AG09319 (cell line): ENCODE results near the gene TNFSF4.
A peak's percentile ranks its signal among the peaks of the same experiment; 100 is the strongest.

Experiments used
- DNase-seq: peaks from one replicate; pipeline ENCODE4 v3.0.0-alpha.2; 2010; ENCODE audit warnings: low read depth; ENCODE audit errors: extremely low read depth
- TF ChIP-seq, protein P1 (sequence below): IDR thresholded peaks from 2 replicates; pipeline ENCODE4 v1.5.1; 2011; ENCODE audit warnings: low read depth, mild to moderate bottlenecking, inconsistent platforms, low read length, moderate library complexity

Gene TNFSF4

GRCh38 chr1:173210283-173210682 lies 3.2 kb upstream of the TNFSF4 start:
- TF ChIP-seq, protein P1, sequence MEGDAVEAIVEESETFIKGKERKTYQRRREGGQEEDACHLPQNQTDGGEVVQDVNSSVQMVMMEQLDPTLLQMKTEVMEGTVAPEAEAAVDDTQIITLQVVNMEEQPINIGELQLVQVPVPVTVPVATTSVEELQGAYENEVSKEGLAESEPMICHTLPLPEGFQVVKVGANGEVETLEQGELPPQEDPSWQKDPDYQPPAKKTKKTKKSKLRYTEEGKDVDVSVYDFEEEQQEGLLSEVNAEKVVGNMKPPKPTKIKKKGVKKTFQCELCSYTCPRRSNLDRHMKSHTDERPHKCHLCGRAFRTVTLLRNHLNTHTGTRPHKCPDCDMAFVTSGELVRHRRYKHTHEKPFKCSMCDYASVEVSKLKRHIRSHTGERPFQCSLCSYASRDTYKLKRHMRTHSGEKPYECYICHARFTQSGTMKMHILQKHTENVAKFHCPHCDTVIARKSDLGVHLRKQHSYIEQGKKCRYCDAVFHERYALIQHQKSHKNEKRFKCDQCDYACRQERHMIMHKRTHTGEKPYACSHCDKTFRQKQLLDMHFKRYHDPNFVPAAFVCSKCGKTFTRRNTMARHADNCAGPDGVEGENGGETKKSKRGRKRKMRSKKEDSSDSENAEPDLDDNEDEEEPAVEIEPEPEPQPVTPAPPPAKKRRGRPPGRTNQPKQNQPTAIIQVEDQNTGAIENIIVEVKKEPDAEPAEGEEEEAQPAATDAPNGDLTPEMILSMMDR, result no peak
- DNase-seq, result no peak

DNA sequence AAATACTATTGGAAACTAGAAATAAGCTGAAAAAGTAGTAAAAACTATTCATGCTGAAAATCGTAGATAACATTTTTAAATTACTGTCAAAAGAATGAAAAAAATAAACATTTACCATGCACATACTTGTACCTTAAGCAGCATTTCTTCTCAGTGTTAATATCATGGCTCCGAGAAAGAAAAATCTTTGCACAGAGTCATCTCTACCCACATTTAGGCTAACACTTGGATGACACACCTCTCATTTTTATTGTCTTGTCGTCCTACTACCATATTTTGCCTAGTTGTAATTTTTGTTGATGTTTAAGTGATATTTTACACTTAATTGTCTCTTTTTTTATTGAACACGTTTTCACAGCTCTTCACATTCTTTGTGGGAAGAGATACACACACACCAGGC lies 1.7 kb upstream of the TNFSF4 start:
- no peak for DNase-seq
- TF ChIP-seq, protein P1, result no peak

DNA sequence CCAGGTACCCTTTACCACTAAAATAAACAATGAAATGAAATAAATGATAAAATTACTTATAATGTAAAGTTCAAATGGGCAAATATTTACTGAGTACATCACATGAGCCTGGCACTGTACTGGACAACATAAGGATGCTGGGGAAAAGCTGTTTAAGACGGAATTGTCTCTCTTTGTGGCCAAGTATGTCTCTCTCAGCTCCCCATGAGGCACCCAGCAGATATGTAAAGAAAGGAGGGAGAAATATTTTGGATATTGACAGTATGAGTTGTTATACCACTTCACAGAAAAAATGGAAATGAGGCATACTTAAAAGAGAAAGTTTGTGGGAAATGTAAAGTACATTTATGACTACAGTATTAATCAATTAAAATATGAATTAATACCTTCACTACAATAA lies 1.0 kb upstream of the TNFSF4 start:
- TF ChIP-seq, protein P1, result no peak
- no peak for DNase-seq

DNA sequence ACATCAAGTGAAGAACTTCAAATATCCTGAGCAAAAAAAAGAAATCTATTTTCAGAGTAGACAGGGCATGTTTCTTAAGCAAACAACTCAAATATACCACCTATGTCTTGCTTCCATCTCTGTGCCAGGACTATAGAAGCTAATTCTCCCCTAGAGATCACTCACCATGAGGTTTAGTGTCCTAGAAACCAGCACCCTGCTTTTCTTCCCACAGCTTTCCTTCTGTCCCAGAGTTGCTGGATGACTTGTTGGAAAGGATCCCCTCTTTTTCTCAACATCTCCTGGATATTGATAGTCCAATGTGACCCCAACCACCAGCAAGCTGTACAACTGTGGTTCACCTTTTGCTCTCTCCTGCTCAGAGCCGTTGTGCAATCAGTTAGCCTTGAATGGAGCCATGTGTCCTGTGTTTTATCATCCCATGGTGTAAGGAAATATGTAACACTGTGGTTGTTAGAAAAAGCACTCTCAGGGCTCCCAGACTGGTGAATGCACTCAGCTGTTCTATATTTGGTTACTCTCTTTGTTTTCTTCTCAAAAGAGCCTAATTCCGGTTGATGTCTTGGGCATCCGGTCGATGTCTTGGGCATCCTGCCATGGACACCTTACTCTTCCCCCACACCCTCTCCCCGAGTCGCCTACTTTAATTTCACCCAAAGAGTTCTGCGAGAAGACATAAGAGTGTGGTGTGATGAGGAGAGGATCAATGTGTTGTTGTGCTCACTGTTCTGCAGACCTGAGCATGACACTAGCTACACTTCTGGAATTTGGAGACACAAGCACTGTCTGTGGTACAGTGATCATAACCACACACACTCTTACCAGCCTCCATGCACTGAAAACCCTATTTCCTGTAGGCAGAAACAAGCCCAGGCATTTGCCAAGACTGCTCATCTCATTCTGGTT lies 1.7 kb downstream of the TNFSF4 start:
- TF ChIP-seq, protein P1, result no peak
- DNase-seq, result no peak

GRCh38 chr1:173204693-173205092 lies 2.4 kb downstream of the TNFSF4 start:
- TF ChIP-seq, protein P1, result no peak
- DNase-seq, result no peak

DNA sequence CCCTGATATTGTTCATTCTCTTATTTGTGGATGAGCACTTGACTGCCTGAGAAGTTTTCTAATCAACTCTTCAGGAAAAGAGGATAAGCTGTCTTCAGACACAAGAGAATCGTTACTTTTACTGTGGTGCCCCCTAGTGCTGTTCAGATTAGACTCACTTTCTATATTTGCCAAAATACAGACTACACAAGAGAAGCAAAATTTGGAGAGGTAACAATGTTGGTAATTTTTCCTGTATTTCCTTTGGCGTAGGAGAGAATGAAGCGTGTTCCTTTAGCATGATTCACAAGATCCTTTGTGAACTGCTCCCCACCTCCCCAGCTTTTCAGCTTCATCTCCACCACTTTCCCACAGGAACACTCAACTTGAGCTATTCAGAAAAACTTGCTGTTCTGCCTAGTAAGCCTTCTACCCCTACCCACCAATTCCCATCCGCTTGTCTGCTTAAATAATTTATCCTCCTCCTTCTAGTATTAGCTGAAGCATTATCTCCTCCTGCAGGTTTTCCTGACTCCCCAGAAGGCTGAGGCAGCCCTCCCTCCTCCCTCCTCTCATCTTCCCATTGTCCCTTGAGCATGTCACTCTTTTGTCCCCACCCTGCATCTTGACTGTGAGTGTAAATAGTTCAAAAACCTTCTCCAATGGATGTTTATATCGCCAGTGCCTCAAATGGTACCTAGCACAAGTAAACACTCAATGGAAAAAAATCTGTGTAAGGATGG lies 4.5 kb downstream of the TNFSF4 start:
- TF ChIP-seq, protein P1, result peak; percentile 66
- DNase-seq, result peak; percentile 44

GRCh38 chr1:173201969-173202368 lies 5.2 kb downstream of the TNFSF4 start:
- TF ChIP-seq, protein P1, result no peak

More at GRCh38 chr1:173201969-173202368, 5.2 kb downstream of the TNFSF4 start:
- DNase-seq, result no peak
